ENCODE measurements around the gene WDFY1. TPM values are rescaled to one million over a fixed set of nuclear protein-coding genes. Genes with fewer than 3 reads are reported as not detected.

The WDFY1 gene
- total RNA-seq, 1 donor from 2014 or later, result 41.1 TPM

- Mint-ChIP-seq H3K36me3 (ENCODE audit: low read depth) (peaks cover 2% of the 10 kb centered on the region), H3K27ac (ENCODE audit: unreplicated experiment) (no peak overlapping the region), H3K4me3 (no peak overlapping the region), H3K4me1 (peaks cover 11% of the 10 kb centered on the region), H3K27me3 (ENCODE audit: low read depth) (peaks cover 10% of the 10 kb centered on the region), H3K9me3 (no peaks in the 10 kb centered on the region)
- DNase-seq (ENCODE audit: low read depth, low spot score), result no peak
- TF ChIP-seq CTCF (conservative IDR thresholded peaks at IDR 0.05), result no peak
Observed at GRCh38 chr2:223841436-223842190, 103.5 kb downstream of the WDFY1 start.

GRCh38 chr2:223837287-223838061 lies 107.7 kb downstream of the WDFY1 start, which contains the start of gene AP1S3:
Gene AP1S3 (minus strand): TSS chr2:223837582. CDS start chr2:223837450, 132 bp downstream.
- no peaks in the 10 kb centered on the region for H3K9me3 Mint-ChIP-seq
- H3K4me1 Mint-ChIP-seq, result peaks cover 12% of the 10 kb centered on the region
- H3K36me3 Mint-ChIP-seq (ENCODE audit: low read depth), result no peaks in the 10 kb centered on the region
- peak; percentile 16 for TF ChIP-seq CTCF (conservative IDR thresholded peaks at IDR 0.05)
- H3K27ac Mint-ChIP-seq (ENCODE audit: unreplicated experiment), result no peak within 1 kb of the TSS
- peak; percentile 50 for DNase-seq (ENCODE audit: low read depth, low spot score)
- H3K4me3 Mint-ChIP-seq, result peak within 1 kb of the TSS; percentile 94
- H3K27me3 Mint-ChIP-seq (ENCODE audit: low read depth), result peaks cover 20% of the 10 kb centered on the region

DNA sequence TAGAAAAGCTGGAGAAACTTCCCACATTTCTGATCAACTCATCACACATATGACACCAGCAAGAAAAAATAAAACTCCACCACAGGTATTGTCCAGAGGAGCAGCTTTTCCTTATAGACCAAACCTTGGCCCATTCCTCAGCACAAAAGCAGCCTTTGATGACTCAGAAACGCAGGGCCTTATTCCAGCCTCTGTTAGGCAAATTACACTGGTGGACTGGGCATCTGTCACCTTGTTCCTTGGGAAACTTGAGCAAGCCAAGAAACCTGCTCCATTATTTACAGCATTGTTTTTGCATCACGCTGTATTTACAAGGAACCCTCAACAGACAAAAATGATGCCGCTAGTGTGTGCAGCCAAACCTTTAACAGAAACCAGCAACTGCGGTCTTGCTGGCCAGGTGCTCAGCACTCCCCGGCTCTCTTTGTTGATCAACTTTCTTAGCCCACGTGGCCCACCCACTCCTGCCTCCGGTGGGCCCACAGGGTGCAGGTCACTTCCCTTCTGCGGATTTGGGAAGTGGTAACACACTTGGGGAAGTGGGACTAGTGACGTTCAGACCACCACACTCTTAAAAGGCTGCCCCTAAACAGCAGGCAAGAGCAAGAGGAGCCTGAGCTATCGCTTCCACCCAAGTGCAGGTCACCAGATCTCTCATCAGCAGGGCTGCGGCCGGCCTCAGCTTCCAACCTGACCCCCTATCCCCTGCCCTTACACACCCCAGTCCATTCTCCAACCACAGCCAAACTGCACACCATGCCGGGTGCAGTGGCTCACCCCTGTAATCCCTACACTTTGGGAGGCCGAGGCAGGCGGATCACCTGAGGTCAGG lies 109.2 kb downstream of the WDFY1 start:
- Mint-ChIP-seq H3K4me1 (peaks cover 12% of the 10 kb centered on the region), H3K9me3 (no peaks in the 10 kb centered on the region), H3K36me3 (ENCODE audit: low read depth) (no peaks in the 10 kb centered on the region), H3K4me3 (peak overlapping the region; percentile 94), H3K27me3 (ENCODE audit: low read depth) (peaks cover 20% of the 10 kb centered on the region), H3K27ac (ENCODE audit: unreplicated experiment) (no peak overlapping the region)
- no peak for TF ChIP-seq CTCF (conservative IDR thresholded peaks at IDR 0.05)
- DNase-seq (ENCODE audit: low read depth, low spot score), result no peak

- DNase-seq (ENCODE audit: low read depth, low spot score), result no peak
- Mint-ChIP-seq H3K36me3 (ENCODE audit: low read depth) (no peaks in the 10 kb centered on the region), H3K27ac (ENCODE audit: unreplicated experiment) (no peak overlapping the region), H3K27me3 (ENCODE audit: low read depth) (peaks cover 20% of the 10 kb centered on the region), H3K4me3 (no peak overlapping the region), H3K4me1 (peaks cover 12% of the 10 kb centered on the region), H3K9me3 (no peaks in the 10 kb centered on the region)
- TF ChIP-seq CTCF (conservative IDR thresholded peaks at IDR 0.05), result no peak
Observed at GRCh38 chr2:223834431-223834830, 110.7 kb downstream of the WDFY1 start.

- no peaks in the 10 kb centered on the region for H3K9me3 Mint-ChIP-seq
- H3K36me3 Mint-ChIP-seq (ENCODE audit: low read depth), result no peaks in the 10 kb centered on the region
Observed at GRCh38 chr2:223832241-223832903, 112.8 kb downstream of the WDFY1 start.

More at GRCh38 chr2:223832241-223832903, 112.8 kb downstream of the WDFY1 start:
- DNase-seq (ENCODE audit: low read depth, low spot score), result no peak
- no peak for TF ChIP-seq CTCF (conservative IDR thresholded peaks at IDR 0.05)
- Mint-ChIP-seq H3K4me1 (peaks cover 5% of the 10 kb centered on the region), H3K27me3 (ENCODE audit: low read depth) (peaks cover 14% of the 10 kb centered on the region), H3K4me3 (no peak overlapping the region), H3K27ac (ENCODE audit: unreplicated experiment) (no peak overlapping the region)
